Measurements from ENCODE around the gene MEX3D.
"Not testable (repeated sequence)": the region's sequence is repeated elsewhere in the genome, so short reads cannot be mapped to it uniquely, and the experiment has no call there.

Gene MEX3D

DNA sequence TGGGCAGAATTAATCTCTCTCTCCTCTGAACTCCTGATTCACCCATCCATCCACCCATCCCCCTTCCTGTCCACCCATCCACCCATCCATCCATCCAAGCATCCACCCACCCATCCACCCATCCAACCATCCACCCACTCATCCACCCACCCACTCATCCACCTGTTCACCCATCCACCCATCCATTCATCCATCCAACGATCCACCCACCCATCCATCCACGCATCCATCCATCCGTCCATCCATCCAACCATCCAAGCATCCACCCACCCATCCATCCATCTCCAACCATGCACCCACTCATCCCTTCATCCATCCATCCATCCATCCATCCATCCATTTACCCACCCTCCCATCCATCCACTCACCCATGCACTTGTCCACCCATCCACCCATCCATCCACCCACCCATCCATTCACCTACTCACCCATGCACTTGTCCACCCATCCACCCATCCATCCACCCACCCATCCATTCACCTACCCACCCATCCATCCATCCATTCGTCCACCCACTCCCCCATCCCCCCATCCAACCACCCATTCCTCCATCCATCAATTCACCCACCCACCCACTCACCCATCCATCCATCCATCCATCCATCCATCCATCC is 18.7 kb downstream of the MEX3D start:
- H3K9me3 Mint-ChIP-seq: no peaks in the 10 kb centered on the region
- H3K27me3 Mint-ChIP-seq: peaks cover 34% of the 10 kb centered on the region
- no peak overlapping the region for H3K4me3 Mint-ChIP-seq
- no peaks in the 10 kb centered on the region for H3K36me3 Mint-ChIP-seq (ENCODE audit: low read depth)
- no peak overlapping the region for H3K27ac Mint-ChIP-seq
- peaks cover 4% of the 10 kb centered on the region for H3K4me1 Mint-ChIP-seq (ENCODE audit: low read depth)
- no peak for DNase-seq

DNA sequence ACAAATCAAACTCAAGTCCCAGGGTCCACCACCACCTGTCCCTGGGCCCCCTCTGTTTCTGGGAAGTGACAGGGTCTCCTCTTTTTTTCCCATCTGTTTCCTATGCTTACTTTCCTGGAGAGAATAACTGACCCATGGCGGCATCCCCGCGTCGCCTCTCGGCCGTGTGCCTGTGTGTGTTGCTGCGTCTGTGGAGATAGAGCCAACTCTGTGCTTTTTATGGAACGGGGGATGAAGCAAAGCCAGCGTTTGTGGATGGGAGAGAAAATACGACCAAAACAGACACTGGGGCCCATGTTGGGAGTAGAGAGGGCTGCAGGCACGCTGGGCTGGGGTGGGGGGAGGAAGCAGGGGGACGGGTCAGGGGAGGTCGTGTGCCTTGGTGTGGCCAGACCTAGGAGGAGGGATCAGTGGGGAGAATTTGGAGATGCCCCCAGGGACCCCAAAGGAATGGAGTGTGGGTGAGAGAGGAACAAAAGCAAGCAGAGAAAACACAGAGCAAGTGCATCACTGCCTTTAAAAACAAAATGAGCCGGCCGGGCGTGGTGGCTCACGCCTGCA is 27.7 kb downstream of the MEX3D start:
- Mint-ChIP-seq H3K27me3 (peaks cover 34% of the 10 kb centered on the region), H3K4me1 (ENCODE audit: low read depth) (no peaks in the 10 kb centered on the region), H3K4me3 (no peak overlapping the region), H3K27ac (no peak overlapping the region), H3K36me3 (ENCODE audit: low read depth) (no peaks in the 10 kb centered on the region), H3K9me3 (no peaks in the 10 kb centered on the region)
- no peak for DNase-seq

DNA sequence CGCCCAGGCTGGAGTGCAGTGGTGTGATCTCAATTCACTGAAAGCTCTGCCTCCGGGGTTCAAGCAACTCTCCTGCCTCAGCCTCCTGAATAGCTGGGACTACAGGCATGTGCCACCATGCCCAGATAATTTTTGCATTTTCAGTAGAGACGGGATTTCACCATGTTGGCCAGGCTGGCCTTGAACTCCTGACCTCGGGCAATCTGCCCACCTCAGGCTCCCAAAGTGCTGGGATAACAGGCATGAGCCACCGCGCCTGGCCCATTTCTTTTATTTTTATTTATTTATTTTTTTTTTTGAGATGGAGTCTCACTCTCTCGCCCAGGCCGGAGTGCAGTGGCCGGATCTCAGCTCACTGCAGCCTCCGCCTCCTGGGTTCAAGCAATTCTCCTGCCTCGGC is 28.4 kb downstream of the MEX3D start:
- peaks cover 39% of the 10 kb centered on the region for H3K27me3 Mint-ChIP-seq
- not testable (repeated sequence) for H3K36me3 Mint-ChIP-seq (ENCODE audit: low read depth); H3K9me3 Mint-ChIP-seq; H3K27ac Mint-ChIP-seq; H3K4me3 Mint-ChIP-seq; DNase-seq; H3K4me1 Mint-ChIP-seq (ENCODE audit: low read depth)

DNA sequence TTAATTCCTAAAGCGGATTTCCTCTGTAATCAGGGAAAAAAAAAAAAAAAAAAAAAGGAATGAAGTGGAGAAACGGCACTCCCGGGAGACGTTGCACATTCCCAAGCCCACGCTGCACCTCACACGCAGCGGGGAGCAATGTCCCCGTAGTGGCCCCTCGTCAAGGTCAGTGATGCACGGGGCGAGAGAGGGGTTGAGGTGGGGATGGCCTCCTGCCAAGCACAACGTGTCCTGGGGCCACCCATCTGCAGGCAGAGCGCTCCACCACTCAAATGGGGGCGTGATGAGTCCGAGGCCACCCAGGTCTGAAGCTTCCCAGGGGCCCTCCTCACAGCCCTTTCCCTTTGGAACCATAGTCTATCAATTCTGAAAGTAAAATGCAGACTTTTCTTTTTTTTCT is 29.1 kb downstream of the MEX3D start:
- no peaks in the 10 kb centered on the region for H3K4me1 Mint-ChIP-seq (ENCODE audit: low read depth)
- H3K4me3 Mint-ChIP-seq: no peak overlapping the region
- peaks cover 36% of the 10 kb centered on the region for H3K27me3 Mint-ChIP-seq
- no peaks in the 10 kb centered on the region for H3K9me3 Mint-ChIP-seq
- H3K36me3 Mint-ChIP-seq (ENCODE audit: low read depth): no peaks in the 10 kb centered on the region
- no peak for DNase-seq
- no peak overlapping the region for H3K27ac Mint-ChIP-seq

DNA sequence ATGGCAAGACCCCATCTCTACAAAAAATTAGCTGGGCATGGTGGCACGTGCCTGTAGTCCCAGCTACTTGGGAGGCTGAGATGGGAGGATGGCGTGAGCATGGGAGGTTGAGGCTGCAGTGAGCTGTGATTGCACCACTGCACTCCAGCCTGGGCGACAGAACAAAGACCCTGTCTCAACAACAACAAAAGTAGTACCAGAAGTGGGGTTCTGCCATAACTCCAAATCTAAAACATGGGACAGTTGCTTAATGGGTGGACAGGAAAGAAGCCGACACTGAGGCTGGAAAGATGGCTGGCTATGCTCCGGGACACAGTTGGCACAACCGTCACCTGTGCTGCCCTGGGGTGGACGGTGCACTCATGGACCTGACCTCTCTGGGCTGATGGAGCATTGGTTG is 32.4 kb downstream of the MEX3D start:
- H3K4me1 Mint-ChIP-seq (ENCODE audit: low read depth); H3K9me3 Mint-ChIP-seq; H3K27ac Mint-ChIP-seq; DNase-seq; H3K36me3 Mint-ChIP-seq (ENCODE audit: low read depth); H3K4me3 Mint-ChIP-seq: not testable (repeated sequence)
- H3K27me3 Mint-ChIP-seq: peaks cover 30% of the 10 kb centered on the region

DNA sequence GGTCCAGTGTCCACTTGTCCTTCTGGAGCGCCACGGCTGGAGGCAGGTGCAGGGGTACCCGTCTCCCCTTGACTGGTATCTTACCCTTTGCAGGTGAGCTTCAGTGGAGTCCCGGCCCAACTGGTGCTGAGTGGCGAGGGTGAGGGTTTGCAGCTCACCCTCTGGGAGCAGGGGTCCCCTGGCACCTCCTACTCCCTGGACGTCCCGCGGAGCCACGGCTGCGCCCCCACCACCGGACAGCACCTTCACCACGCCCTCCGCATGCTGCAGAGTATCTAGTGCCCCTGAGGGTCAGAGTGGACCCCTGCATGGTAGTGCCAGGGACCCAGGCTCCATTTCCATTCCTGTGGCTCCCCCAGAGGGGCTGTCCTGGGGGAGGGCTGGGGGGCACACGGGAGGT is 33.2 kb downstream of the MEX3D start:
- DNase-seq: no peak
- Mint-ChIP-seq H3K27me3 (peaks cover 27% of the 10 kb centered on the region), H3K36me3 (ENCODE audit: low read depth) (no peaks in the 10 kb centered on the region), H3K4me1 (ENCODE audit: low read depth) (no peaks in the 10 kb centered on the region), H3K4me3 (no peak overlapping the region), H3K9me3 (no peaks in the 10 kb centered on the region), H3K27ac (no peak overlapping the region)

DNA sequence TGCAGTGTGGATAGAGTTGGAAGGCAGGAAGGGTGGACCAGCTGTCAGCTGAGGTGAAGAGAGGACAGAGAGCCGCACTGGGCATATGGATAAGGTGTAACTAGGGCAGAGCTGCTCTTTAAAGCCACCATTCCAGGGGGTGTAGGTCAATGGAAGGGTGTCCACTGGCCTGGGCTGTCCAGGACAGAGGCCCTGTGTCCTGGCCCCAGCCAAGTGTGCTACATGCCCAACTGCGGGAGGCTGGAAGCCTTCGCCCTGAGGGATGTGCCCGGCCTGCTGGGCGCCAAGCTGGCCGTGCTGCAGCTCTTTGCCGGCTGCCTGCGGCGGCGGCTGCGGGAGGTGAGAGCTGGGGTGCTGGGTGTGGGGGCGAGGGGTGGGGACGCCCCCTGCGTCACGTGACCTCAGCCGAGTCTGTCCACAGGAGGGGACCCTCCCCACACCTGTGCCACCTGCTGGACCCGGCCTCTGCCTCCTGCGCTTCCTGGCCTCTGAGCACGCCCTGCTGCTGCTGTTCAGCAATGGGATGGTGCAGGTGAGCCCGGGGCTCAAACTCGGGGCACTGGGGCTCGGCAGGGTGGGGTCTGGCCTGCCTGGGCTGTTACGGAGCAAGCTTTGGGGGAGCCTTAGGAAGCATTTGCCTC is 34.5 kb downstream of the MEX3D start:
- Mint-ChIP-seq H3K4me1 (ENCODE audit: low read depth) (no peaks in the 10 kb centered on the region), H3K4me3 (no peak overlapping the region), H3K36me3 (ENCODE audit: low read depth) (no peaks in the 10 kb centered on the region), H3K9me3 (no peaks in the 10 kb centered on the region), H3K27ac (no peak overlapping the region), H3K27me3 (peaks cover 25% of the 10 kb centered on the region)
- no peak for DNase-seq

DNA sequence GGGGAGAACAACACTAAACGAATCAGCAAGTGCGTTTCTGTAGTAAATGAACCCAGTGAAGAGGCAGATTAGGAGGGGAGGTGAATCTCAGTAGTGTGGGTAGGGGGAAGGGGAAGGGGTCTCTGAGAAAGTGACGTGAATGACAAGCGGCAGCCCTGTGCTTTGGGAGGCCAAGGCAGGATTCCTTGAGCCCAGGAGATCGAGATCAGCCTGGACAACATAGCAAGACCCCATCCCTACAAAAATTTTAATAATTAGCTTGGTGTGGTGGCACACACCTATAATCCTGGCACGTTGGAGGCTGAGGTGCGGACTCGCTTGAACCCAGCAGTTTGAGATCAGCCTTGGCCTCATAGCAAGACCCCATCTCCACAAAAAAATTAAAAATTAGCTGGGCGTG is 36.1 kb downstream of the MEX3D start:
- Mint-ChIP-seq H3K9me3 (no peaks in the 10 kb centered on the region), H3K36me3 (ENCODE audit: low read depth) (no peaks in the 10 kb centered on the region), H3K4me1 (ENCODE audit: low read depth) (no peaks in the 10 kb centered on the region), H3K27ac (no peak overlapping the region), H3K4me3 (no peak overlapping the region), H3K27me3 (peaks cover 30% of the 10 kb centered on the region)
- DNase-seq: no peak

DNA sequence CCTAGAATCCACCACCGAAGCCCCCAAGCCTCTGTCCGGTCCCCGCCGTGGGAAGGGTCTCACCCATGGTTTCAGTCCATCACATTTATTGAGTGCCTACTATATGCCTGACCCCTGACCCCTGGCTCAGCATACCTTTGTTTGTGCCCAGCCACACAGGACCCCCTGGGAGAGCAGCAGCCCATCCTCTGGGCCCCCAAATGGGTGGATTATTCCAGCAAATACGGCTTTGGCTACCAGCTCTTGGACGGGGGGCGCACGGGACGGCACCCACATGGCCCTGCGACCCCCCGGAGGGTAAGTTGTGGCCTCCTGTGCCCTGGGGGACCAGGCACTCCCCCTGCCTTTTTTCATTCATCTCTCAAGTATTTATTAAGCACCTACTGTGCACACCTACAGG is 36.5 kb downstream of the MEX3D start:
- Mint-ChIP-seq H3K36me3 (ENCODE audit: low read depth) (no peaks in the 10 kb centered on the region), H3K4me1 (ENCODE audit: low read depth) (no peaks in the 10 kb centered on the region), H3K9me3 (no peaks in the 10 kb centered on the region), H3K4me3 (no peak overlapping the region), H3K27me3 (peaks cover 33% of the 10 kb centered on the region), H3K27ac (no peak overlapping the region)
- DNase-seq: no peak

DNA sequence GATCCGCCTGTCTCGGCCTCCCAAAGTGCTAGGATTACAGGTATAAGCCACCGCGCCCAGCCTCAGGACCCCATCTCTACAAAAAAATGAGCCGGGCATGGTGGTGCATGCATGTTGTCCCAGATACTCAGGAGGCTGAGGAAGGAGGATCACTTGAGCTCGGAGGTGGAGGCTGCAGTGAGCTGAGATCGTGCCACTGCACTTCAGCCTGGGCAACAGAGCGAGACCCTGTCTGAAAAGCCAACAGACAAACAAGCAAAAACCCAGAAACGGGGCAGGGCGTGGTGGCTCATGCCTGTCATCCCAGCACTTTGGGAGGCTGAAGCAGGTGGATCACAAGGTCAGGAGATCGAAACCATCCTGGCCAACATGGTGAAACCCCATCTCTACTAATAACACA is 37.3 kb downstream of the MEX3D start:
- H3K4me3 Mint-ChIP-seq; H3K4me1 Mint-ChIP-seq (ENCODE audit: low read depth); H3K36me3 Mint-ChIP-seq (ENCODE audit: low read depth); H3K27ac Mint-ChIP-seq; H3K9me3 Mint-ChIP-seq; DNase-seq: not testable (repeated sequence)
- peaks cover 39% of the 10 kb centered on the region for H3K27me3 Mint-ChIP-seq

DNA sequence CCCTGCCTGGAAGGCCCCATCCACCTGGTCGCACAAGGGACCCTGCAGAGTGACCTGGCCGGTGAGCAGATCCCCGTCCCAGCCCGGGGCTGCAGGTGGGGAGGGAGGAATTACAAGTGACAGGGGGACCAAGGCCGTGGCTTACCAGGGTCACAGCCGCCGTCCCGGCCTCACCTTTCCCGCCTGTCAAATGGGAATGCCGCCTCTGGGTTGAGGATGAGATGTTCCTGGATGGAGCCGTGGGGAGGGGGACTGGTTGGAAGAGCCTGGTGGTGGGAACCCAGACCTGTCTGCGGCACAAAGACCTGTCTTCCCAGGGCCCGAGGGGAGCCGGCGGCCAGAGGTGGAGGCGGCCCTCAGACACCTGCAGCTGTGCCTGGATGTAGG is 38.7 kb downstream of the MEX3D start:
- Mint-ChIP-seq H3K4me3 (no peak overlapping the region), H3K27ac (no peak overlapping the region), H3K9me3 (no peaks in the 10 kb centered on the region), H3K4me1 (ENCODE audit: low read depth) (peaks cover 5% of the 10 kb centered on the region), H3K27me3 (peaks cover 42% of the 10 kb centered on the region), H3K36me3 (ENCODE audit: low read depth) (no peaks in the 10 kb centered on the region)
- no peak for DNase-seq

DNA sequence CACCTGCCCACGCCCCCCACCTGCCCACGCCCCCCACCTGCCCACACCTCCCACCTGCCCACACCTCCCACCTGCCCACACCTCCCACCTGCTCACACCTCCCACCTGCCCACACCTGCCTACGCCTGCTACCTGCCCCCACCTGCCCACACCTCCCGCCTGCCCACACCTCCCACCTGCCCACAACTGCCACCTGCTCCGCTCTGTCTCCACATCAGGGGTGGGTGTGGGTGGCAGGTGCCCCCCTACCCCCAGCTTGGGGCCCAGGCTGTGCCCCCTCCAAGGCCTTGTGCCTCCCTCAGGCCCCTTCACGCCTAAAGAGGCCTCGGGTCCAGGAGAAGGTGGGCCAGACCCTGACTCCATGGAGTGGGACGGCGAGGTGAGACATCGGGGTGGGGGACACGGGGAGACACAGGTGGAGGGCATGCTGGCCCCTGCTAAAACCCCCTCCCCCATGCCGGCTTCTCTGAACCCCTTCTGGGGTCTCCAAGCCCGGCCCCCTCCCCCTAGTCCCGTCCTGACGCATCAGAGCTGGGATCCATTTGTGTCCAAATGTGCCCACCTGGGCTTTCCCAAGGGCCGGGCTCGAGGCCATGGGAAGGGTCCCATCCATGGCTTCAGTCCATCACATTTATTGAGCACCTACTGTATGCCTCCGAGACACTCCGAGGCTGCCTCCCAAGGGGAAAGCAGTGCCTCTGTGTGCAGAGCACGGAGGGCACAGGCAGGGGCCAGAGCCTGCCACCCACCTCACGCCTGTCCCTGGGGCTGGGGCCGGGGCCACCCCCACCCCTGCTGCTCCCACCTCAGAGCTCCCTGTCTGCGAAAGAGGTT is 39.3 kb downstream of the MEX3D start:
- H3K4me3 Mint-ChIP-seq: no peak overlapping the region
- no peaks in the 10 kb centered on the region for H3K9me3 Mint-ChIP-seq
- no peak overlapping the region for H3K27ac Mint-ChIP-seq
- H3K27me3 Mint-ChIP-seq: peaks cover 45% of the 10 kb centered on the region
- DNase-seq: no peak
- H3K36me3 Mint-ChIP-seq (ENCODE audit: low read depth): no peaks in the 10 kb centered on the region
- H3K4me1 Mint-ChIP-seq (ENCODE audit: low read depth): peaks cover 7% of the 10 kb centered on the region

DNA sequence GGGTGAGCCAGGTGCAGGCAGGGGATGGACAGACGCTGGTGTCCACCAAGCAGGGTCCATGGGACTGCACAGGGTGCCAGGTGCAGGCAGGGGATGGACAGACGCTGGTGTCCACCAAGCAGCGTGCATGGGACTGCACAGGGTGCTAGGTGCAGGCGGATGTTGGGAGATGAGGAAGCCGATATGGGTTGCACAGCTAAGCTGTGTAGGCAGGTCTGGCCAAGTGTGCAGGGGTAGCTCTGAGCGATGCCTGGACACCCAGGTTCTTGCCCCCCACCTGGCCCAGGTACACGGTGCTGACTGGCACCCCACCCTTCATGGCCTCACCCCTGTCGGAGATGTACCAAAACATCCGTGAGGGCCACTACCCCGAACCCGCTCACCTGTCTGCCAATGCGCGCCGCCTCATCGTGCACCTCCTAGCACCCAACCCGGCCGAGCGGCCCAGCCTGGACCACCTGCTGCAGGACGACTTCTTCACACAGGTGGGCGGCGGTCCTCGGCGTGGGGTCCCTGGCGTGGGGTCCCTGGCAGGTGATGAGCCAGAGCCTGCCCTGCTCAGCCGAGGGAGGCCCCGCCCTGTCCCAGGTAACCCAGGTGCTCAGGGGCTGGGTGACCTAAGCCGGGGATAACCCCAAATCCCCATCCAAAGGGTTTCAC is 40.3 kb downstream of the MEX3D start:
- DNase-seq: no peak
- H3K4me3 Mint-ChIP-seq: no peak overlapping the region
- H3K9me3 Mint-ChIP-seq: no peaks in the 10 kb centered on the region
- no peaks in the 10 kb centered on the region for H3K36me3 Mint-ChIP-seq (ENCODE audit: low read depth)
- H3K27me3 Mint-ChIP-seq: peaks cover 49% of the 10 kb centered on the region
- peaks cover 7% of the 10 kb centered on the region for H3K4me1 Mint-ChIP-seq (ENCODE audit: low read depth)
- H3K27ac Mint-ChIP-seq: no peak overlapping the region

DNA sequence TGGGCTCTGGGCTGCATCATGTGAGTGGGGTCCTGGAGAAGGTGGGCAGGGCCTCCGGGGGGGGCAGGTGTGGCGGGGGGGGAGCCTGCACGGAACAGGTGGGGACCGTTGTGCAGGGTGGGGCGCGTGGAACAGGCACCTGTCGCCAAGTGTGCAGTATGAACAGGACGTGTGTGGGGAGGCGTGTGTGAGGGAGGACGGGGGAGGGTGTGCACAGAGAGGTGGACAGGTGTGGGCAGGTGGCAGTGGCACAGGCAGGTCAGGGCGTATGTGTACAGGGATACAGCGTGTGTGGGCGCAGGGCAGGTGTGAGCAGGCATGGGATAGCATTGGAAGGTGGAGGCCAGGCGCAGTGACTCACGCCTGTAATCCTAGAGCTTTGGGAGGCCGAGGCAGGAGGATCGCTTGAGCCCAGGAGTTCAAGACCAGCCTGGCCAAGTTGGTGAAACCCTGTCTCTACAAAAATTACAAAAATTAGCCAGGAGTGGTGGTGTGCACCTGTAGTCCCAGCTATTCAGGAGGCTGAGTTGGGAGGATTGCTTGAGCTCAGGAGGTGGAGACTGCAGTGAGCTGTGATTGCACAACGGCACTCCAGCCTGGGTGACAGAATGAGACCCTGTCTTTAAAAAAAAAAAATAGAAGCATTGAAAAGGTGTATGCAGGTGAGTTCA is 41.0 kb downstream of the MEX3D start:
- no peak for DNase-seq
- Mint-ChIP-seq H3K27ac (no peak overlapping the region), H3K4me3 (no peak overlapping the region), H3K4me1 (ENCODE audit: low read depth) (peaks cover 7% of the 10 kb centered on the region), H3K27me3 (peaks cover 51% of the 10 kb centered on the region), H3K9me3 (no peaks in the 10 kb centered on the region), H3K36me3 (ENCODE audit: low read depth) (no peaks in the 10 kb centered on the region)

Measured in activated T-cell treated with anti-CD3 and anti-CD28 coated beads, Interleukin-2, amount 50 U/mL, for 24 hours (primary cell).